Posterior vena cava (tissue), 2 donors: ENCODE results near the gene MSMP. TPM values are rescaled to one million over a fixed set of nuclear protein-coding genes. Genes with fewer than 3 reads are reported as not detected.
A peak's percentile ranks its signal among the peaks of the same experiment; 100 is the strongest.

Experiments used
- DNase-seq: peaks from one replicate; pipeline ENCODE4 v3.0.0-alpha.2; 2020; ENCODE audit warnings: low spot score
- intact Hi-C, 2 donors: fragments of 100-400 bp; cut with DNase I; formaldehyde crosslinking; loops; one replicate each; pipeline versions ENCODE4 v1.14.1 to v1.14.2; 2022 to 2023
- microRNA-seq, 2 donors: library from miRNA; unstranded; fragments of <30 nt; microRNA quantifications; one replicate each; pipeline ENCODE4 v1.2.0, GENCODE V29; 2020 to 2021; ENCODE audit warnings: borderline microRNAs expressed in 2 of 2
- total RNA-seq, 2 donors: library from RNA; stranded (reverse); fragmentation: NEBNext Ultra II Directional; extraction: Animal tissue kit (Norgen Biotek cat#: 25700); gene quantifications; one replicate each; pipeline ENCODE4 v1.2.1, GENCODE V29; 2021
- donor health status: DM: yes; HTN: yes; CAD: no.
- donor health status: DM: yes; HTN: yes; CAD: no.

Gene MSMP
- total RNA-seq, 2 donors from 2014 or later = 1.7 TPM; not detected in 1

DNA sequence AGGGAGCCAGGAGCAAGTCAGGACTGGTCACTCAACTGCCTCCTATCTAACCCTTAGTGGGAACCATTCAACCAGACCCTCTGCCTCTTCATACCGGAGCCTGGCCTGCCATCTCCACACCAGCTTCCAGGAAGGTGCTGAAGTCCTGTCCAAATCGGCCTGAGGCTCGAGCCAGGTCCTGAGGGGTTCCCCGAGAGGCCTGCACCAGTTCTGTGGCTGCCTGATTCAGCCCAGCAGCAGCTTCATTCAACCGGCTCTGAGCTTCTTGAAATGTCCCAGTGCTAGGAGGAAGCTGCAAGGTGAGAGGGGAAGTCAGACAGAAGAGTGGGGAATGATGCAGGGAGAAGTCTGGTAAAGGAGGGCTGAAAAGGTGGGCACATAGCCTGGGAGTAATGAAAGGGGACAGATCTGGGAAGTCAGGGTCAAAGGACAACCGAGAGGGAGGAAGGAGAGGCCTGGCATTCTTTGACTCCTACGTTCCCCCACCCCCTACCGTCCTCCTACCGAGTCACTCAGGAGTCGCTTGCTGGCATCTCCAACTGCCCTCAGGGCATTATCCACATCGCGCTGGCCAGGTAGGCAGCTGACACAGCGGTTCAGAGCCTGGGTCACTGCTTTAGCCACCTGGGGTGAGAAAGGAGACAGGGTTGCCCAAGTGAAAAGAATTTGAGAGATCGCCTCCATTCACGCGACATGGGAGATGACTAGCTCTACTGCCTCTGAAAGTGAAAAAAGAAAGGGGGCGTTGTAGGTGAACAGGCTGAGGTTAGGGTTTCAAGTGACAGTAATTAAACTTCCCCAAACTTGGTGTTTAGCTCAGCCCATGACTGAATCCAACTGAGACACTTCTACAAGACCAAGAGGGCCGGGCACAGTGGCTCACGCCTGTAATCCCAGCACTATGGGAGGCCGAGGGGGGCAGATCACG, 42.3 kb downstream of the MSMP start:
- intact Hi-C loops = no loop called here
- peak; percentile 40 for DNase-seq

DNA sequence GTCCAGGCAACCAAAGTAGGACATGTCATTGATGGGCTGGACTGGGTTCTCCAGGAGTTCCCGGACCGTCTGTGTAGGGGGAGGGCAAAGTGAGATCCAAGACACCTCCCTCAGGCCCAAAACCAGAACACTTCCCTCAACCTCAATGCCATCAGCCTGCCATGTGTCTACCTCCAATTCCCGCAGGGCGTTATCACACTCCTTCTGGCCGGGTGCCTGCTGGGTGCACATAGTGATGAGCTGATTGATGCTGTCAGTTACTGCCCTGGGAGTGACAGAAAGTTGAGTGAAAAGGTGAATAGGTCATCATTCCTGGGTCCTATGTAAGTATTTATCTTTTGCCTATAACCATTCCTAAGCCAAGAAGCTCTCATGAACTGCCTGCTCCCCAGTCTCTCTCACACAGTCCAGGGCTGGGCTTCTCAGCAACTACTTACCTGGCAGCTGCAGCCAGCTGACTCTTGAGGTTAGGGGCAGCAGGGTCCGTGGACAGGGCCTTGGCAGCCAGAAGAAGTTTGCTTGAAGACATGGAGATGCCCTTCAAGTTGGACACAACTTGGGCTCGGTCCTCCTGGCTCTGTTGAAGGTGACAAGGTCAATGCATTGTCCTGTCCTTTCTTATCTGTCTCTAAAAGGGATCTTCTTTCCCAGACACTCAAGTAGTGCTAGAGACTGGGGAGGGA, 43.1 kb downstream of the MSMP start:
- intact Hi-C loops = no loop called here
- no peak for DNase-seq

DNA sequence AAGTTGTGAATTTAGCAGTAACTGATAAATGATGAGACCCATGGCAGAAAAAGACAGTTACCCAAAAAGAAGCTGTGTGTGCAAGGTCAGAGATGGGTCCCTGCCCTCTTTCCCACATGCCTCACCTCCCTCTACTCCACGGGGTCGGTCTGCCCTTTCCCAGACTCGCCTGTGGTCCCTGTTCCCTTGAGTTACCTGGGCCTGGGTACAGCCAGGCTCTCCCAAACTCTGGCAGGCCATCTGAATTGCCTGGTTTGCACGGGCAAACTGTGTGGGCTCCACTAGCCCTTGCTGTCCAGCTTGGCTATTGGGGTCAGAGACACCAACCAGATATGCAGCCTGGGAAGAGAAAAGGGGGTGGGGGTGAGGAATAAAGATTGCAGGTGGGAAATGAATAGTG, 45.9 kb downstream of the MSMP start:
- intact Hi-C loops = no loop called here
- peak; percentile 52 for DNase-seq

DNA sequence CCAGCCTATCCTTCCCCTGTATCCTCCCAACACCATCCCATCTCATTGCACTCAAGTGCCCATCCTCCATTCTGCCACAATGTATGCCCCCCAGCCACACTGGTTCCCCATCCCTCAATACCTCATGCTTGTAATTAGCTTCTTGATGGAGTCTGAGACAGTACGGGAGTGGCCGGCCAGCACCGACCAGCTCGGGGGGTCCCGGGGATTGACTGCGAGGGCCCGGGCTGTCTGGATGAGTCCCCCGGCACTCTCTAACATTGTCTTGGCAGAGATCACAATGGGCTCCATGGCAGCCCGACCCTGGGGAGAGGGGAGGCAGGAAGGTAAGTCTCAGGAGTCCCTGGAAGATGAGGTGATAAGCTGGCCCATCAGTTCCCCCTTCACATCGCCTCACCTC, 47.1 kb downstream of the MSMP start:
- intact Hi-C loops = loop anchor here in 1 of 2 donors (2.0 kb wide), 1 partner anchor 218 kb away; no protein-coding TSS in a partner anchor
- DNase-seq = peak; percentile 53

DNA sequence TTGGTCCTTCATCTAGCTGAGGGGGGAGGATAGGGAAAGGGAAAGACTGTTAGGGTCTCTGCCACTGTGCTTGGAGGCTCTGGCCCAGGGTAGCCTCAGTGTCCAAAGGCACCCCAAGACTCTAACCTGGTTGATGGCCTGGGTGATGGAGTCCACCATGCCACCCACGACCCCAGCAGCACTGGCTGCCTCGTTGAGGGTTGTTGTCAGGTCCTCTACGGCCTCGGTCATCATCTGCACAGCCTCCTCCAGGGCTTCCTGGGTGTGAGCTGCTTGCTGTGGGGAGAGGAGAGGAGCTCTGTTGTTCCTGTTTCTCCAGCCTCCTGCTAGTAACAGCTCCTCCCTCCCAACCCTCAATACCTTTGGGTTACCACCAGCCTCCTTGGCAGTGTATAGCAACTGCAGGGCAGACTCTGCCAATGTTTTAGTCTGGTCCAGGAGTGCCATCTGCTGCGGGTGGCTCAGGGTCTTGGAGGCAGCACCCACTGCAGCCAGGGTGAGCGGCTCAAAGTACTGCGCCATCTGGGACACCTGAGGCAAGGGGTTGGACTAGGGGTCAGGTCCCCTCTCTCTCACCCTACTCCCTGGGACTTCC, 48.1 kb downstream of the MSMP start:
- DNase-seq = peak; percentile 49
- intact Hi-C loops = loop anchor here in 1 of 2 donors (2.0 kb wide), 1 partner anchor 217 kb away; no protein-coding TSS in a partner anchor

DNA sequence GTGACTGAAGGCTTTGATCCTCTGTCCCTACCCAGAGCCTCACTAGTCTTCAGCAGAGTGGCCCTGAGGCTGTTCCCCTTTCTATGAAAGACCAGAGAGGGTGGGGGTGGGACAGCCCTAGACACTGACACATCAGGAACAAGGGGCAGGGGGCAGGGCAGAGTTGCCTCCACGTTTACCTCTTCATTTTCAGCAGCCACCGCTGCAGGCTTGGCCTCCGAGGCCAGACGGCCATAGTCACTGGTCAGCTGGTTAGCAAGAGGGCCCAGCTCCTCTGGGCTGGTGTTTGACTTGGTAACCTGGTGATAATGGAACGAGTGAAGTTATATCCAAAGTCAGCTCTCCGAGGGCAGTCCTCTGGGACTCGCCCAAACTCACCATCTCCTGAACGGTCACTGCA, 48.7 kb downstream of the MSMP start:
- intact Hi-C loops = no loop called here
- DNase-seq = peak; percentile 77

DNA sequence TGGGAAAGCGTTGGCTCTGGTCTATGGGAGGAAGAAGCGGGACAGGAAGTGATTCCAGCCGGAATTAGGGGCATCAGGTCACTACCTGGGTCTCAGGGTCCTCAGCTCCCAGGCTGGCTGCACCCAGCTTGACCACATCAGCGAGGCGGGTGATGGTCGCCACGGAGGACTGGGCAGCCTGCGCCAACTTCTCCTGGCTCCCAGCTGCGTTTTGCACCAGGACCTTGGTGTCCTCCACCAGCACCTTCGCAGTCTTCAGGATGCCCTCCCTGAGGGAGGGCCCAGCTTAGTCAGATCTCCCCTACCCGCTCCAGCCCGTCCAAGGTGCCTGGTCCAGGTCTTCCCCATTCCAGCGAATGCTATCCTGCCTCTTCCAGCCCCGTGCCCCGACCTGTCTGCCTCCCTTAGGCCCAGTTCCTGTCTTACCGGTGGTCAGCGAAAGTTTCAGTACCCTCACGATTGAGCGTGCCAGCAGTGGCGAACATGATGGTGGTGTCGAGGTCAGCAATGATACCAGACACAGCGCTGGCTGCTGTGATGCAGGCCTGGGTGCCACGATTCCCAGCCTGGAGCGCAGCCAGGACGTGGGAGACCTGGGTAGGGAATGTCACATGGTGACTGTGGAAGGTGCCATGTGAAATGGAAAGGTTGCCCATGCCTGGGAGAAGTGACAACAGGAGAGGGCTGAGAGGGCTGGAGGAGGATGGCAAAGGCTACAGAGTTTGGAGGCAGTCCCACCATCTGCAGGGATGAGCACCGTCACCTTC, 50.0 kb downstream of the MSMP start:
- intact Hi-C loops = loop anchor here in 1 of 2 donors (2.0 kb wide), 1 partner anchor 19 kb away; no protein-coding TSS in a partner anchor
- peak; percentile 64 for DNase-seq

Small RNAs within 50 kb of the gene (microRNA-seq; reads per million reads assigned to microRNA genes)
- gene MIR6852 (0.26 to 0.32 reads per million in 2 donors), gene MIR6853 (0.26 to 0.32 reads per million in 2 donors)

Other genes starting within 250 kb of the MSMP start
- gene TESK1, start 149.0 kb downstream of the MSMP start, total RNA-seq = 10 to 100 TPM; 50.8 to 61.1 TPM
- gene CD72, start 135.9 kb downstream of the MSMP start, total RNA-seq = 1 to 10 TPM; 2.8 to 4.2 TPM
- gene SIT1, start 103.3 kb downstream of the MSMP start, total RNA-seq = under 1 TPM; 0.24 to 0.56 TPM
- over 10,000 TPM; 18,238 to 21,166 TPM for gene RMRP, start 96.3 kb downstream of the MSMP start, total RNA-seq
- gene CCDC107, start 96.0 kb downstream of the MSMP start, total RNA-seq = 10 to 100 TPM; 54.6 to 60.3 TPM
- gene ARHGEF39, start 89.1 kb downstream of the MSMP start, total RNA-seq = under 1 TPM; 0.29 to 0.46 TPM
- 1 to 10 TPM in 1 of 2 donors, not detected in 1; 1.2 TPM for gene CA9, start 80.3 kb downstream of the MSMP start, total RNA-seq
- 1,000 to 10,000 TPM; 2,096 to 3,529 TPM for gene TPM2, start 64.4 kb downstream of the MSMP start, total RNA-seq
- 100 to 1,000 TPM; 816 to 836 TPM for gene TLN1, start 22.1 kb downstream of the MSMP start, total RNA-seq
- 10 to 100 TPM; 41.7 to 53.0 TPM for gene CREB3, start 21.6 kb downstream of the MSMP start, total RNA-seq
- 10 to 100 TPM; 50.1 to 57.7 TPM for gene GBA2, start 5.0 kb downstream of the MSMP start, total RNA-seq
- 10 to 100 TPM; 27.8 to 29.5 TPM for gene RGP1, start 5.0 kb downstream of the MSMP start, total RNA-seq
- 10 to 100 TPM; 27.4 to 47.1 TPM for gene NPR2, start 37.3 kb upstream of the MSMP start, total RNA-seq
- gene SPAG8, start 58.0 kb upstream of the MSMP start, total RNA-seq = 1 to 10 TPM in 1 of 2 donors, under 1 TPM in 1; 0.76 to 3.1 TPM
- 10 to 100 TPM; 20.0 to 26.8 TPM for gene HINT2, start 60.8 kb upstream of the MSMP start, total RNA-seq
- gene FAM221B, start 74.5 kb upstream of the MSMP start, total RNA-seq = not detected
- gene TMEM8B, start 75.0 kb upstream of the MSMP start, total RNA-seq = 10 to 100 TPM; 16.1 to 18.5 TPM
- not detected for gene OR13J1, start 116.1 kb upstream of the MSMP start, total RNA-seq
- 10 to 100 TPM in 1 of 2 donors, 1 to 10 TPM in 1; 4.8 to 20.1 TPM for gene HRCT1, start 151.9 kb upstream of the MSMP start, total RNA-seq
- 1 to 10 TPM; 2.5 to 4.0 TPM for gene SPAAR, start 155.2 kb upstream of the MSMP start, total RNA-seq
- gene OR2S2, start 203.9 kb upstream of the MSMP start, total RNA-seq = not detected